NB4 (cell line): ENCODE data around the gene STAMBPL1.

Experiments
- MYC ChIP-seq: IDR thresholded peaks from 2 replicates; pipeline ENCODE4 v1.6.1; 2011; ENCODE audit warnings: low read depth, low read length
- POLR2A ChIP-seq: IDR thresholded peaks from 2 replicates; pipeline ENCODE4 v1.6.1; 2011; ENCODE audit warnings: mild to moderate bottlenecking; ENCODE audit not compliant: insufficient read length; ENCODE audit errors: extremely low read depth
- TF ChIP-seq, protein P1 (sequence below): IDR thresholded peaks from one replicate; pipeline ENCODE4 v1.5.1; 2012; ENCODE audit warnings: low read depth, low read length

- TF ChIP-seq, protein P1, sequence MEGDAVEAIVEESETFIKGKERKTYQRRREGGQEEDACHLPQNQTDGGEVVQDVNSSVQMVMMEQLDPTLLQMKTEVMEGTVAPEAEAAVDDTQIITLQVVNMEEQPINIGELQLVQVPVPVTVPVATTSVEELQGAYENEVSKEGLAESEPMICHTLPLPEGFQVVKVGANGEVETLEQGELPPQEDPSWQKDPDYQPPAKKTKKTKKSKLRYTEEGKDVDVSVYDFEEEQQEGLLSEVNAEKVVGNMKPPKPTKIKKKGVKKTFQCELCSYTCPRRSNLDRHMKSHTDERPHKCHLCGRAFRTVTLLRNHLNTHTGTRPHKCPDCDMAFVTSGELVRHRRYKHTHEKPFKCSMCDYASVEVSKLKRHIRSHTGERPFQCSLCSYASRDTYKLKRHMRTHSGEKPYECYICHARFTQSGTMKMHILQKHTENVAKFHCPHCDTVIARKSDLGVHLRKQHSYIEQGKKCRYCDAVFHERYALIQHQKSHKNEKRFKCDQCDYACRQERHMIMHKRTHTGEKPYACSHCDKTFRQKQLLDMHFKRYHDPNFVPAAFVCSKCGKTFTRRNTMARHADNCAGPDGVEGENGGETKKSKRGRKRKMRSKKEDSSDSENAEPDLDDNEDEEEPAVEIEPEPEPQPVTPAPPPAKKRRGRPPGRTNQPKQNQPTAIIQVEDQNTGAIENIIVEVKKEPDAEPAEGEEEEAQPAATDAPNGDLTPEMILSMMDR, result no peak
- no peak for TF ChIP-seq POLR2A
- no peak for TF ChIP-seq MYC
Measured at GRCh38 chr10:88968391-88968790, 88.3 kb downstream of the STAMBPL1 start.
